ENCODE data around the gene DNLZ. TPM values are rescaled to one million over a fixed set of nuclear protein-coding genes. Genes with fewer than 3 reads are reported as not detected.

The DNLZ gene
- total RNA-seq, 1 experiment from 2014 or later, result 9.1 TPM

GRCh38 chr9:136312009-136312375, 51.6 kb downstream of the DNLZ start:
- intact Hi-C loops (cut with micrococcal nuclease; ENCODE audit: unreplicated experiment), result loop anchor here (1.0 to 10.0 kb wide), 4 partner anchors 60 to 323 kb away; partner anchors contain the start of genes CARD9 and SNAPC4
- Histone ChIP-seq H3K27me3 (ENCODE audit: insufficient read depth, low read depth) (peaks cover 7% of the 10 kb centered on the region; the same call in 1 of the 2 replicates), H3F3A (ENCODE audit: insufficient read depth, low read depth) (peaks cover 21% of the 10 kb centered on the region), H3K36me3 (ENCODE audit: low read depth) (no peaks in the 10 kb centered on the region), H3K4me3 (no peak overlapping the region), H3K9me3 (ENCODE audit: insufficient read depth, low read depth) (no peaks in the 10 kb centered on the region), H2AFZ (no peak overlapping the region), H4K20me1 (ENCODE audit: insufficient read depth) (no peaks in the 10 kb centered on the region), H3K4me2 (peak overlapping the region; percentile 64), H3K79me2 (ENCODE audit: low read depth) (no peaks in the 10 kb centered on the region), H3K27ac (no peak overlapping the region), H3K4me1 (replicated peaks; ENCODE audit: insufficient read depth) (peaks cover 10% of the 10 kb centered on the region), H3K9me2 (ENCODE audit: insufficient read depth) (no peaks in the 10 kb centered on the region)
- CTCF ChIA-PET, result interaction anchor here (1.0 kb wide), 1 partner anchor 89 kb away, joined by 5 read pairs; no protein-coding TSS in a partner anchor
- BruUV-seq (replicated peaks), result no TSS peak
- POLR2A ChIA-PET (ENCODE audit: unreplicated experiment), result no interaction called here
- TF ChIP-seq EZH2 (IDR thresholded peaks at IDR 0.05; ENCODE audit: low read depth), result no peak
- TF ChIP-seq CTCF (conservative IDR thresholded peaks at IDR 0.05), result no peak
- DNase-seq, result no peak

- intact Hi-C loops (cut with micrococcal nuclease; ENCODE audit: unreplicated experiment), result loop anchor here (1.0 to 10.0 kb wide), 4 partner anchors 61 to 323 kb away; partner anchors contain the start of genes CARD9 and SNAPC4
- H3K36me3 ChIP-seq (ENCODE audit: low read depth), result no peaks in the 10 kb centered on the region
- H3K9me2 ChIP-seq (ENCODE audit: insufficient read depth), result no peaks in the 10 kb centered on the region
- no peak overlapping the region for H2AFZ ChIP-seq
- H3K4me3 ChIP-seq, result no peak overlapping the region
- TSS peak; percentile 41 for BruUV-seq (replicated peaks)
- CTCF ChIA-PET, result interaction anchor here (0.7 to 1.0 kb wide), 2 partner anchors 90 to 176 kb away, joined by 3 to 5 read pairs; no protein-coding TSS in a partner anchor
- no peaks in the 10 kb centered on the region for H3K79me2 ChIP-seq (ENCODE audit: low read depth)
- DNase-seq, result peak; percentile 66 to 80
- no peaks in the 10 kb centered on the region for H3K9me3 ChIP-seq (ENCODE audit: insufficient read depth, low read depth)
- POLR2A ChIA-PET (ENCODE audit: unreplicated experiment), result no interaction called here
- H3K4me1 ChIP-seq (replicated peaks; ENCODE audit: insufficient read depth), result peaks cover 10% of the 10 kb centered on the region
- no peaks in the 10 kb centered on the region for H4K20me1 ChIP-seq (ENCODE audit: insufficient read depth)
- TF ChIP-seq CTCF (conservative IDR thresholded peaks at IDR 0.05) (no peak), EZH2 (IDR thresholded peaks at IDR 0.05; ENCODE audit: low read depth) (no peak)
- peak overlapping the region; percentile 64 for H3K4me2 ChIP-seq
- peaks cover 27% of the 10 kb centered on the region for H3F3A ChIP-seq (ENCODE audit: insufficient read depth, low read depth)
- H3K27me3 ChIP-seq (ENCODE audit: insufficient read depth, low read depth), result peaks cover 7% of the 10 kb centered on the region; the same call in 1 of the 2 replicates
- H3K27ac ChIP-seq, result no peak overlapping the region
These were observed 52.2 kb downstream of the DNLZ start for GRCh38 chr9:136311051-136312008.

GRCh38 chr9:136310273-136311030, 53.1 kb downstream of the DNLZ start:
- Histone ChIP-seq H2AFZ (no peak overlapping the region), H3K36me3 (ENCODE audit: low read depth) (no peaks in the 10 kb centered on the region), H3F3A (ENCODE audit: insufficient read depth, low read depth) (peaks cover 27% of the 10 kb centered on the region), H3K9me2 (ENCODE audit: insufficient read depth) (no peaks in the 10 kb centered on the region), H3K4me1 (replicated peaks; ENCODE audit: insufficient read depth) (peaks cover 10% of the 10 kb centered on the region), H3K4me2 (no peak overlapping the region), H3K79me2 (ENCODE audit: low read depth) (no peaks in the 10 kb centered on the region), H3K9me3 (ENCODE audit: insufficient read depth, low read depth) (no peaks in the 10 kb centered on the region), H3K27me3 (ENCODE audit: insufficient read depth, low read depth) (0 out of 2 replicates have a peak, but pooled peaks cover 2% of the 10 kb centered on the region), H3K27ac (no peak overlapping the region), H4K20me1 (ENCODE audit: insufficient read depth) (no peaks in the 10 kb centered on the region), H3K4me3 (no peak overlapping the region)
- CTCF ChIA-PET, result no interaction called here
- POLR2A ChIA-PET (ENCODE audit: unreplicated experiment), result interaction anchor here (0.5 kb wide), 1 partner anchor 181 kb away, joined by 5 read pairs; no protein-coding TSS in a partner anchor
- BruUV-seq (replicated peaks), result no TSS peak
- TF ChIP-seq EZH2 (IDR thresholded peaks at IDR 0.05; ENCODE audit: low read depth) (no peak), CTCF (conservative IDR thresholded peaks at IDR 0.05) (no peak)
- intact Hi-C loops (cut with micrococcal nuclease; ENCODE audit: unreplicated experiment), result loop anchor here (5.0 to 10.0 kb wide), 2 partner anchors 62 to 324 kb away; partner anchors contain the start of gene CARD9
- DNase-seq, result no peak
